Left ventricle myocardium inferior (tissue), 1 donor: ENCODE measurements around the gene GPR42. TPM values are rescaled to one million over a fixed set of nuclear protein-coding genes. Genes with fewer than 3 reads are reported as not detected.

ENCODE experiments used
- DNase-seq: peaks from one replicate; pipeline ENCODE4 v3.0.0-alpha.2; 2020
- H3K27ac ChIP-seq: fragments of 200-600 bp; replicated peaks from 2 replicates; pipeline ENCODE4 v1.8.0; 2021
- H3K27me3 ChIP-seq: fragments of 200-600 bp; 2 replicates; pipeline ENCODE4 v1.8.0; 2021; ENCODE audit warnings: low read depth
- H3K36me3 ChIP-seq: fragments of 200-600 bp; 2 replicates; pipeline ENCODE4 v1.8.0; 2021
- H3K4me1 ChIP-seq: fragments of 200-600 bp; 2 replicates; pipeline ENCODE4 v1.8.0; 2021
- H3K4me3 ChIP-seq: fragments of 200-600 bp; 2 replicates; pipeline ENCODE4 v1.8.0; 2021; ENCODE audit warnings: mild to moderate bottlenecking, moderate library complexity
- H3K9me3 ChIP-seq: fragments of 200-600 bp; replicated peaks from 2 replicates; pipeline ENCODE4 v1.8.0; 2021
- intact Hi-C: fragments of 100-400 bp; cut with micrococcal nuclease; formaldehyde crosslinking; loops from one replicate; pipeline ENCODE4 v1.11.0; 2022
- total RNA-seq: library from RNA; stranded (reverse); fragmentation: NEBNext Ultra II Directional; extraction: Animal tissue kit (Norgen Biotek cat#: 25700); gene quantifications from one replicate; pipeline ENCODE4 v1.2.1, GENCODE V29; 2021
- TF ChIP-seq, protein P1 (sequence below): fragments of 200-600 bp; IDR thresholded peaks from 2 replicates; pipeline ENCODE4 v1.8.0; 2021; ENCODE audit warnings: antibody characterized with exemption, mild to moderate bottlenecking, borderline replicate concordance
- donor health status: DM: no; HTN: yes; CAD: no; lungs with severe emphysema.

Gene GPR42
- total RNA-seq, 1 donor from 2014 or later = not detected

GRCh38 chr19:35337097-35337983 lies 33.5 kb upstream of the GPR42 start:
- no peak for DNase-seq
- no peaks in the 10 kb centered on the region for H3K9me3 ChIP-seq
- H3K36me3 ChIP-seq = no peaks in the 10 kb centered on the region
- intact Hi-C loops = no loop called here
- TF ChIP-seq, protein P1, sequence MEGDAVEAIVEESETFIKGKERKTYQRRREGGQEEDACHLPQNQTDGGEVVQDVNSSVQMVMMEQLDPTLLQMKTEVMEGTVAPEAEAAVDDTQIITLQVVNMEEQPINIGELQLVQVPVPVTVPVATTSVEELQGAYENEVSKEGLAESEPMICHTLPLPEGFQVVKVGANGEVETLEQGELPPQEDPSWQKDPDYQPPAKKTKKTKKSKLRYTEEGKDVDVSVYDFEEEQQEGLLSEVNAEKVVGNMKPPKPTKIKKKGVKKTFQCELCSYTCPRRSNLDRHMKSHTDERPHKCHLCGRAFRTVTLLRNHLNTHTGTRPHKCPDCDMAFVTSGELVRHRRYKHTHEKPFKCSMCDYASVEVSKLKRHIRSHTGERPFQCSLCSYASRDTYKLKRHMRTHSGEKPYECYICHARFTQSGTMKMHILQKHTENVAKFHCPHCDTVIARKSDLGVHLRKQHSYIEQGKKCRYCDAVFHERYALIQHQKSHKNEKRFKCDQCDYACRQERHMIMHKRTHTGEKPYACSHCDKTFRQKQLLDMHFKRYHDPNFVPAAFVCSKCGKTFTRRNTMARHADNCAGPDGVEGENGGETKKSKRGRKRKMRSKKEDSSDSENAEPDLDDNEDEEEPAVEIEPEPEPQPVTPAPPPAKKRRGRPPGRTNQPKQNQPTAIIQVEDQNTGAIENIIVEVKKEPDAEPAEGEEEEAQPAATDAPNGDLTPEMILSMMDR = no peak
- no peak overlapping the region for H3K4me3 ChIP-seq
- no peaks in the 10 kb centered on the region for H3K4me1 ChIP-seq
- H3K27me3 ChIP-seq = peaks cover 69% of the 10 kb centered on the region
- no peak overlapping the region for H3K27ac ChIP-seq

GRCh38 chr19:35337984-35338296 lies 32.9 kb upstream of the GPR42 start:
- TF ChIP-seq, protein P1 = no peak
- peaks cover 63% of the 10 kb centered on the region for H3K27me3 ChIP-seq
- DNase-seq = no peak
- no peak overlapping the region for H3K4me3 ChIP-seq
- intact Hi-C loops = no loop called here
- no peak overlapping the region for H3K27ac ChIP-seq
- H3K9me3 ChIP-seq = no peaks in the 10 kb centered on the region
- H3K4me1 ChIP-seq = no peaks in the 10 kb centered on the region
- no peaks in the 10 kb centered on the region for H3K36me3 ChIP-seq

GRCh38 chr19:35340431-35340830 lies 30.4 kb upstream of the GPR42 start:
- Histone ChIP-seq H3K27me3 (peaks cover 60% of the 10 kb centered on the region), H3K4me3 (no peak overlapping the region), H3K4me1 (no peaks in the 10 kb centered on the region), H3K36me3 (no peaks in the 10 kb centered on the region), H3K9me3 (no peaks in the 10 kb centered on the region), H3K27ac (no peak overlapping the region)
- TF ChIP-seq, protein P1 = no peak
- DNase-seq = no peak
- intact Hi-C loops = no loop called here

GRCh38 chr19:35341006-35341405 lies 29.9 kb upstream of the GPR42 start:
- no peaks in the 10 kb centered on the region for H3K9me3 ChIP-seq
- no peak overlapping the region for H3K27ac ChIP-seq
- H3K4me1 ChIP-seq = no peaks in the 10 kb centered on the region
- DNase-seq = no peak
- peaks cover 60% of the 10 kb centered on the region for H3K27me3 ChIP-seq
- H3K36me3 ChIP-seq = no peaks in the 10 kb centered on the region
- intact Hi-C loops = no loop called here
- H3K4me3 ChIP-seq = no peak overlapping the region
- TF ChIP-seq, protein P1 = no peak

DNA sequence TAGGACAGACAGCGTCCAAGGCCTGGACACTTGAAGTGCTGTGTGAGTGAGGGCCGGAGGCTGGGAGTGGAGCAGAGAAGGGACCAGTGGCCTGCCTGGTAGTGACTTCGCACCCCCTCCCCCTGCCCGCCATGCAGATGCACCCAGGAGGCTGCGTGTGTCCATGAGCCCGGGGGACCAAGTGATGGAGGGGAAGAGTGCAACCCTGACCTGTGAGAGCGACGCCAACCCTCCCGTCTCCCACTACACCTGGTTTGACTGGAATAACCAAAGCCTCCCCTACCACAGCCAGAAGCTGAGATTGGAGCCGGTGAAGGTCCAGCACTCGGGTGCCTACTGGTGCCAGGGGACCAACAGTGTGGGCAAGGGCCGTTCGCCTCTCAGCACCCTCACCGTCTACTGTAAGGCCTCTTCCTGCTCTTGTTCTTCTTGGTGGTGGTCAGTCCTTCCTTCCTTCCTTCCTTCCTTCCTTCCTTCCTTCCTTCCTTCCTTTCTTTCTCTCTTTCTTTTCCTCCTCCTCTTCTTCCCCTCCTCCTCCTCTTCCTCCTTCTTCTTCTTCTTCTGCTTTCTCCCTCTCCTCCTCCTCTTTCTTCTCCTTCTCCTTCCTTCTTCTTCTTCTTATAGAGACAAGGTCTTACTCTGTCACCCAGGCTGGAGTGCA lies 29.2 kb upstream of the GPR42 start:
- intact Hi-C loops = no loop called here
- Histone ChIP-seq H3K4me1 (no peaks in the 10 kb centered on the region), H3K27ac (no peak overlapping the region), H3K9me3 (no peaks in the 10 kb centered on the region), H3K36me3 (no peaks in the 10 kb centered on the region), H3K27me3 (peaks cover 60% of the 10 kb centered on the region), H3K4me3 (no peak overlapping the region)
- DNase-seq = no peak
- TF ChIP-seq, protein P1 = no peak
